ENCODE data around the gene AMZ1.
"Not testable (repeated sequence)": the region's sequence is repeated elsewhere in the genome, so short reads cannot be mapped to it uniquely, and the experiment has no call there.

AMZ1 gene

GRCh38 chr7:2725178-2726105 is 37.4 kb downstream of the AMZ1 start:
- TF ChIP-seq CTCF (IDR thresholded peaks at IDR 0.05; ENCODE audit: extremely low read depth, insufficient read depth, missing control alignments): no peak
- in situ Hi-C loops (cut with MboI; ENCODE audit: low pct_unique_long_range_greater_than_20kb, low sequenced_read_pairs, unreplicated experiment): no loop called here
- no peak for DNase-seq (ENCODE audit: low spot score)

GRCh38 chr7:2726316-2727018 is 38.5 kb downstream of the AMZ1 start:
- no peak for TF ChIP-seq CTCF (IDR thresholded peaks at IDR 0.05; ENCODE audit: extremely low read depth, insufficient read depth, missing control alignments)
- DNase-seq (ENCODE audit: low spot score): no peak
- in situ Hi-C loops (cut with MboI; ENCODE audit: low pct_unique_long_range_greater_than_20kb, low sequenced_read_pairs, unreplicated experiment): no loop called here

- DNase-seq (ENCODE audit: low spot score); in situ Hi-C loops (cut with MboI; ENCODE audit: low pct_unique_long_range_greater_than_20kb, low sequenced_read_pairs, unreplicated experiment): not testable (repeated sequence)
These were observed 39.2 kb downstream of the AMZ1 start for GRCh38 chr7:2727206-2727605.

- in situ Hi-C loops (cut with MboI; ENCODE audit: low pct_unique_long_range_greater_than_20kb, low sequenced_read_pairs, unreplicated experiment): no loop called here
- DNase-seq (ENCODE audit: low spot score): no peak
- no peak for TF ChIP-seq CTCF (IDR thresholded peaks at IDR 0.05; ENCODE audit: extremely low read depth, insufficient read depth, missing control alignments)
These were observed 40.5 kb downstream of the AMZ1 start for GRCh38 chr7:2728316-2729030.

- in situ Hi-C loops (cut with MboI; ENCODE audit: low pct_unique_long_range_greater_than_20kb, low sequenced_read_pairs, unreplicated experiment): no loop called here
- TF ChIP-seq CTCF (IDR thresholded peaks at IDR 0.05; ENCODE audit: extremely low read depth, insufficient read depth, missing control alignments): no peak
- no peak for DNase-seq (ENCODE audit: low spot score)
These were observed 41.3 kb downstream of the AMZ1 start for GRCh38 chr7:2729031-2729892.

- no peak for TF ChIP-seq CTCF (IDR thresholded peaks at IDR 0.05; ENCODE audit: extremely low read depth, insufficient read depth, missing control alignments)
- in situ Hi-C loops (cut with MboI; ENCODE audit: low pct_unique_long_range_greater_than_20kb, low sequenced_read_pairs, unreplicated experiment): no loop called here
- DNase-seq (ENCODE audit: low spot score): no peak
These were observed 42.1 kb downstream of the AMZ1 start for GRCh38 chr7:2729893-2730716.
